ENCODE data around the gene PXDN.

PXDN gene

GRCh38 chr2:1713839-1714236, 30.5 kb downstream of the PXDN start:
- ATAC-seq (ENCODE audit: insufficient read depth, low read depth) (no peak), DNase-seq (no peak)
- no peak overlapping the region for H2AFZ ChIP-seq (ENCODE audit: low read depth, low read length)
- no peak overlapping the region for H3K9ac ChIP-seq (ENCODE audit: low read depth, low read length)
- no peak overlapping the region for H3K4me2 ChIP-seq (ENCODE audit: insufficient read depth, low read length)
- H3K4me1 ChIP-seq (ENCODE audit: insufficient read depth, low read length): no peaks in the 10 kb centered on the region
- TF ChIP-seq CTCF (IDR thresholded peaks at IDR 0.05; ENCODE audit: borderline replicate concordance, extremely low read depth, low read length, poor library complexity, severe bottlenecking) (no peak), EZH2 (IDR thresholded peaks at IDR 0.05; ENCODE audit: borderline replicate concordance, low read depth, low read length, severe bottlenecking) (no peak)
- H3K9me3 ChIP-seq (ENCODE audit: insufficient read depth, low read length, severe bottlenecking): no peaks in the 10 kb centered on the region
- no peaks in the 10 kb centered on the region for H3K27me3 ChIP-seq (ENCODE audit: insufficient read depth, low read length, poor library complexity)
- no peaks in the 10 kb centered on the region for H3K36me3 ChIP-seq (ENCODE audit: insufficient read depth, low read length)
- H3K27ac ChIP-seq (ENCODE audit: low read length): no peak overlapping the region
- no peaks in the 10 kb centered on the region for H4K20me1 ChIP-seq (ENCODE audit: insufficient read depth, low read length)
- no peaks in the 10 kb centered on the region for H3K79me2 ChIP-seq (ENCODE audit: insufficient read depth, low read length)
- no peak overlapping the region for H3K4me3 ChIP-seq (ENCODE audit: low read depth in 1 of 2, low read length in 2 of 2)

GRCh38 chr2:1713142-1713838, 31.0 kb downstream of the PXDN start:
- Histone ChIP-seq H3K27me3 (ENCODE audit: insufficient read depth, low read length, poor library complexity) (no peaks in the 10 kb centered on the region), H3K4me2 (ENCODE audit: insufficient read depth, low read length) (no peak overlapping the region), H3K9ac (ENCODE audit: low read depth, low read length) (no peak overlapping the region), H3K27ac (ENCODE audit: low read length) (no peak overlapping the region), H3K4me3 (ENCODE audit: low read depth in 1 of 2, low read length in 2 of 2) (no peak overlapping the region), H3K4me1 (ENCODE audit: insufficient read depth, low read length) (no peaks in the 10 kb centered on the region), H2AFZ (ENCODE audit: low read depth, low read length) (no peak overlapping the region), H3K79me2 (ENCODE audit: insufficient read depth, low read length) (no peaks in the 10 kb centered on the region), H4K20me1 (ENCODE audit: insufficient read depth, low read length) (no peaks in the 10 kb centered on the region), H3K36me3 (ENCODE audit: insufficient read depth, low read length) (no peaks in the 10 kb centered on the region), H3K9me3 (ENCODE audit: insufficient read depth, low read length, severe bottlenecking) (no peaks in the 10 kb centered on the region)
- TF ChIP-seq CTCF (IDR thresholded peaks at IDR 0.05; ENCODE audit: borderline replicate concordance, extremely low read depth, low read length, poor library complexity, severe bottlenecking): no peak
- TF ChIP-seq EZH2 (IDR thresholded peaks at IDR 0.05; ENCODE audit: borderline replicate concordance, low read depth, low read length, severe bottlenecking): no peak
- DNase-seq (no peak), ATAC-seq (ENCODE audit: insufficient read depth, low read depth) (no peak)

- no peak overlapping the region for H2AFZ ChIP-seq (ENCODE audit: low read depth, low read length)
- no peaks in the 10 kb centered on the region for H3K79me2 ChIP-seq (ENCODE audit: insufficient read depth, low read length)
- no peak for TF ChIP-seq CTCF (IDR thresholded peaks at IDR 0.05; ENCODE audit: borderline replicate concordance, extremely low read depth, low read length, poor library complexity, severe bottlenecking)
- TF ChIP-seq EZH2 (IDR thresholded peaks at IDR 0.05; ENCODE audit: borderline replicate concordance, low read depth, low read length, severe bottlenecking): no peak
- no peaks in the 10 kb centered on the region for H3K4me1 ChIP-seq (ENCODE audit: insufficient read depth, low read length)
- H3K27me3 ChIP-seq (ENCODE audit: insufficient read depth, low read length, poor library complexity): no peaks in the 10 kb centered on the region
- no peak overlapping the region for H3K4me2 ChIP-seq (ENCODE audit: insufficient read depth, low read length)
- no peaks in the 10 kb centered on the region for H3K9me3 ChIP-seq (ENCODE audit: insufficient read depth, low read length, severe bottlenecking)
- H3K4me3 ChIP-seq (ENCODE audit: low read depth in 1 of 2, low read length in 2 of 2): no peak overlapping the region
- H3K9ac ChIP-seq (ENCODE audit: low read depth, low read length): no peak overlapping the region
- ATAC-seq (ENCODE audit: insufficient read depth, low read depth): no peak
- DNase-seq: no peak
- H3K27ac ChIP-seq (ENCODE audit: low read length): no peak overlapping the region
- no peaks in the 10 kb centered on the region; the same call in 1 of the 2 replicates for H4K20me1 ChIP-seq (ENCODE audit: insufficient read depth, low read length)
- no peaks in the 10 kb centered on the region for H3K36me3 ChIP-seq (ENCODE audit: insufficient read depth, low read length)
Observed at GRCh38 chr2:1709946-1710560, 34.3 kb downstream of the PXDN start.
